Fibroblast of skin of scalp (primary cell): Measurements from ENCODE around the gene RBP3. TPM values are rescaled to one million over a fixed set of nuclear protein-coding genes. Genes with fewer than 3 reads are reported as not detected.

ENCODE experiments used
- DNase-seq: peaks from one replicate; pipeline ENCODE4 v3.0.0-alpha.2; 2013
- polyA plus RNA-seq, 2 experiments: library from polyadenylated mRNA; unstranded; fragments of 120-200 nt; gene quantifications; one replicate each; pipeline ENCODE4 v1.2.1, GENCODE V29; 2013; ENCODE audit not compliant: insufficient read length in 2 of 2

RBP3 gene
- polyA plus RNA-seq (2013, experiment 1 of 2; ENCODE audit: insufficient read length), result not detected
- not detected for polyA plus RNA-seq (2013, experiment 2 of 2; ENCODE audit: insufficient read length)

GRCh38 chr10:47348138-47348651 lies at the start of gene RBP3:
Gene RBP3 (plus strand): TSS chr10:47348363. CDS start chr10:47348485, 122 bp downstream.
- no peak for DNase-seq

DNA sequence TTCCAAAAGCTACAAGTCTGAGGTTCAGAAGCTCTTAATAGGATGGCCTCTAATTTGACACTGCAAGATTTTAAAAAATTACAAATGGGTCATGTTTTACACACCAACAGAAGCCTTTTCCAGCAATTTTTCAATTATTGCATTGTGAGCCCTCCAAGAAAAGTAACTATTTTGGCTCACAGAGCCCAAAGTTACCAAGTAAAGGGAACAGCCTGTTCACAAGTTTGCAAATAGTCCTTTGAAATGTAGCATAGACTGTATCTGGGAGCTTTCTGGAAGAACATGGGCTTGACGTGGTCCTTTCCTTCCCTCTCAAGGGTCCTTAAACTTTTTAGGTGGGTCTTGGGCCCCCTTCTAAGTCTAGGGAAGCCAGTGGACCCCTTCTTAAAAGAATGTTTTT lies 49.4 kb upstream of the RBP3 start:
- DNase-seq, result no peak

- DNase-seq, result no peak
These were observed 48.3 kb upstream of the RBP3 start, which contains the start of gene GDF10 for GRCh38 chr10:47299611-47300428. Gene GDF10 (plus strand): TSS chr10:47300197. CDS start chr10:47300652, 455 bp downstream.

- DNase-seq, result no peak
These were observed 47.7 kb upstream of the RBP3 start for GRCh38 chr10:47300429-47300931.

- DNase-seq, result no peak
These were observed 46.3 kb upstream of the RBP3 start for GRCh38 chr10:47301833-47302232.

GRCh38 chr10:47303105-47303504 lies 45.1 kb upstream of the RBP3 start:
- no peak for DNase-seq

DNA sequence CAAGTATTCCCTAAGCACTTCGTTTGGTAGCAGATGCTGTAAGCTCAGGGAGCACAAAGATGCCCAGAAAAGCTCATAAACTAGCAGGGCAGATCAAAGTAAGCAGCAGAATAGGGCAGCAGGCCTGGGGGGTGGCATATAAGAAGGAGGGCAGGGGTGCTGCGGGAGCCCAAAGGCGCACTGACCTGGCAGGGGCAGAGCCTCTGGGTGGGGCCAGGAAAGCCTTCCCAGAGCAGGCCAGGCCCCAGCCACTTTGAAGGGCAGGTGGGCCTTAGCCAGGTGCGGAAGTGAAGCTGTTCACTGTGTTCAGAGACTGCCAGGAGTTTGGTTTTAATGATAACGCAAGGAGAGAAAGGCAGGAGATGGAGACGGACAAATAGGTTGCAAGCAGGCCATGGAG lies 44.3 kb upstream of the RBP3 start:
- DNase-seq, result no peak

- DNase-seq, result no peak
These were observed 42.6 kb upstream of the RBP3 start for GRCh38 chr10:47305566-47305965.

DNA sequence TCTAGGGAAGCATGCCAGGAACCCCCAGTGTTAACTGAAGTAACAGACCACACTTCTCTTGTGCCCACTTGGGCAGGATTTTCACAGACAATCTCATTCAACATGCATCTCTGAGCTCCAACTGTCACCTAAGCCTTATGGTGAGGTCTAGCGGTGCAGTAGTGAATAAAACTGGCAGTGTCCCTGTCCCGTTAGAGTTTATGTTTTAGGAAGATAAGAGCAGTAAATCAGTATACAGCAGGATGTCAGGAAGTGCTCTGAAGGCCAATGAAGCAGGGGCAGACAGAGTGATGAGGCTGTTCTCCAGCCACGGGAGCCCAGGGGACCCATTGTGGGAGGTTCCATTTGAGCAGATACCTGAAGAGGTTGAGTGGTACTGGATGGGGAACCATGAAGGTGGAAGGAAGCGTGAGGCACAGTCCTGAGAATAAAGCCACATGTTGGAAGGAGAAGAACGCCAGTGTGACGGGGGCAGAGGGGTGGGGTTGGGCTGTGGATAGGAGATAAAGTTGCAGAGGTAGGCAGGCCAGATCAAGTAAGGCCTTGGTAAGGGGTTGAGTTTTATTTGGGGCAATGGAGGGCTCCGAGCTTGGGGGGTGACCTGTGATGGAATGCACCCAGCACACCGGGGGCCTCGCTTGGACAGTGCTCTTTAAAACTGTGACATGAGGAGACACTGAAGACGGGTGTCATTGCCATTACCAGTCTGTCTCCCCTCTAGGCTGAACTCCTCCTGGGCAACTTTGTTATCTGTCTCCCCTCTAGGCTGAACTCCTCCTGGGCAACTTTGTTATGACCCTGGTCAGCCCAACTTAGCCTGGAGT lies 41.6 kb upstream of the RBP3 start:
- no peak for DNase-seq

GRCh38 chr10:47307381-47307780 lies 40.8 kb upstream of the RBP3 start:
- no peak for DNase-seq

GRCh38 chr10:47308775-47309174 lies 39.4 kb upstream of the RBP3 start:
- DNase-seq, result no peak

GRCh38 chr10:47309408-47310089 lies 38.6 kb upstream of the RBP3 start:
- no peak for DNase-seq

DNA sequence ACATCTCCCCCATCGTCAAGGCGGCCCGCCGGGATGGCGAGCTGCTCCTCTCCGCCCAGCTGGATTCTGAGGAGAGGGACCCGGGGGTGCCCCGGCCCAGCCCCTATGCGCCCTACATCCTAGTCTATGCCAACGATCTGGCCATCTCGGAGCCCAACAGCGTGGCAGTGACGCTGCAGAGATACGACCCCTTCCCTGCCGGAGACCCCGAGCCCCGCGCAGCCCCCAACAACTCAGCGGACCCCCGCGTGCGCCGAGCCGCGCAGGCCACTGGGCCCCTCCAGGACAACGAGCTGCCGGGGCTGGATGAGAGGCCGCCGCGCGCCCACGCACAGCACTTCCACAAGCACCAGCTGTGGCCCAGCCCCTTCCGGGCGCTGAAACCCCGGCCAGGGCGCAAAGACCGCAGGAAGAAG lies 38.1 kb upstream of the RBP3 start:
- no peak for DNase-seq

DNA sequence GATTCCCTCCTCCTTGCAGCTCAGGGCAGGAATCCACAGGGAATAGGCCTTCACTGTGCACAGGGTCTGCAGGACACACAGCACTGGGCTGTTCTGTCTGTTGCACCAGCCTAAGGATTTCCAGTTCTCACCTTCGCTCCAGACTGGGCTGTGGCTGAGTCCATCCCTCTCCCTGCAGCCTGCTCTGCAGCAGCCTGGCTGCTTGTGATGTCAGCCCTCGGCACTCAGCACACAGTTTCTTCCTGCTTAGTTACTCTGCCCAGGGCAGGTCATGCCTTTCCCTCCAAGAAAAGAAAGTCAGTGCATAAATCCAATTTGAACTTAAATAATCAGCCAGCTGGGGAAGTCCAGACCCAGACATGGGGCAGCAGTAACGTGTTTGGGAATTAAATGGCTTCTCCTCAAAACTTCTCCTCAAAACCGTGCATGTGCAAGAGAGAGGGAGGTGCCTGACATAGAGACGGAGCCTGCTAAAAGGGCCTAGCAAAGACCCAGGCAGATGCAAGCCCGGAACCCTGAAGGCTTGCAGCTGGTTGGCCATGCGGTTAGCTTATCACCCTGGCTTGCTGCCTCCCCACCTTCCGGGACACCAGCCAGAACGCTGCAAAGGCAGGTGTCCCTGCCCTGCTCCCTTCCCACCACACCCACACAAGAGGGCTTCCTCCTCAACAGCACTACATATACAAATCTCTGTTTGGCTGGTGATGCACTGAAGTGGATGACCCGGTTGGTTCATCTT lies 36.8 kb upstream of the RBP3 start:
- DNase-seq, result no peak

GRCh38 chr10:47311932-47312662 lies 36.1 kb upstream of the RBP3 start:
- peak; percentile 72 for DNase-seq

DNA sequence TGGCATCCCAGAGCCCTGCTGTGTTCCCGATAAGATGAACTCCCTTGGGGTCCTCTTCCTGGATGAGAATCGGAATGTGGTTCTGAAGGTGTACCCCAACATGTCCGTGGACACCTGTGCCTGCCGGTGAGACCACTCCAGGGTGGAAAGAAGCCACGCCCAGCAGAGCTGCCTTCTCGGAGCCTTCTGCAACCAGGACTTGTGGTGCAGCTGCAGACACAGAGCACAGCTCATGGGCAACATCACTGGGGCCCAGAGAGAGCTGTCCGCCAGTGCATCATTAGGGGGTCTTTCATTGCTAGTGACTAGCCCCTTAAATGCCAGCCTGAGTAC lies 35.5 kb upstream of the RBP3 start:
- DNase-seq, result no peak

DNA sequence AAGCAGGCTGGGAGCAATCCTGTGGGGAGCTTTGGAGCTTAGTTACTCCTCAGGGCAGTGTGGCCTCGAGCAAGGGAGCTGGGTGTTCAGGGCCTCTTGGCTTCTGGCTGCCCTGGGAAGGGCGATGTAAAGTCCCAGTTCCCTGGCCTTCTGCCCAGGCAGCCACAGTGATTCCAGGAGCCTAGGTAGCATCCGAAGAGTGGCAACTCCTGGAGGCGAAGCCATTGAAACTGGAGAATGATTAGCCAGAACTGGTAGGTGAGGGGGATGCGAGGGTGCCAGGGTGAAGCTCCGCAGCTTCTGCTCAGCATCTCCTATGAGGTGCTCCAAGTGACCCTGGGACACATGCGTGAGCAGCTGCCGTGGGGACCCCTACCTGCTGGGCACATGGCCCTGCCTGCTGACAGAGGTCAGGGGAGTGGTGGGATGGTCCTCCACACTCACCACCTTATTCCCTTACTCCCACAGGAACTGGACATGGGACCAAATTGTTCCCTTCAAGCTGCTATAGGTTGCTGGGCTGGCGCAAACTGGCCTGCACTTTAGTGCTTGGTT lies 33.7 kb upstream of the RBP3 start:
- no peak for DNase-seq

DNA sequence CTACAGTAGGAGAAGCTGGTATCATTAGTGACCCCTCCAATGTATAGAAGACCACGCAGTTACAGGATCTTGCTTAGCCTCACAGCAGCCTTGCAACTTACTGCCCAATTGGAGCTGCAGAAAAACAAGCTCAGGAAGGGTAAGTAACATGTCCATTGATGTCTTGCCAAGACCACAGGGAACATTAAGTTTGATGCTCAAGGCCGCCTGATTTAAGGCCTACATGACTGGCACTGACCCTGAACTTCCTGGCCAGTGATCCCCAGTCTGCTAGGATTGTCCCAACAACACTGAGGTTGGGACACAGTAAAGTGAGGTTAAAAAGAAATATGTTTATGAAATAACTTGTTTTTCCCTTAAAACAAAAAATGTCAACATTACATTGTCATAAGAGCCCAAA lies 32.7 kb upstream of the RBP3 start:
- DNase-seq, result no peak

GRCh38 chr10:47316131-47316530 lies 32.0 kb upstream of the RBP3 start:
- DNase-seq, result no peak

GRCh38 chr10:47317251-47317650 lies 30.9 kb upstream of the RBP3 start:
- no peak for DNase-seq

DNA sequence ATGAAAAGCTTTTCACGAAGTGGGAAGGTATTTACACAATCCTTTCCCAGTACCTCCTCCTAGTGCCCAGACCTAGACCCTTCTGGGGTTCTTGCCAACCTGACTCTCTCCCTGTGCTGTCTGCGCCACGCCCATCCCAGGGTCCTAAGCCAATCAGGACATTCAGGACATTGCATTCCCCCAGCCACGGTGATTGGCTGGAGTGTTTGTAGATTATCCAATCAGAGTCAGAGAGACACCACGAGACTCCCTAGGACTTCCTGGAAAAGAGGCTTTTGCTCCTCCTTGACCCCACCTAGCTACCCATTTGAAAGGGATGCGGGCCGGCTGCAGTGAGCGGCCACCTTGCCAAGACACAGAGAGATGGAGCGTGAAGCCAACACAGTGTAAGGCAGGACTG lies 29.5 kb upstream of the RBP3 start:
- DNase-seq, result peak; percentile 4
